K562 (cell line): ENCODE data around the gene CTSS. TPM values are rescaled to one million over a fixed set of nuclear protein-coding genes. Genes with fewer than 3 reads are reported as not detected.

ENCODE experiments used
- ATAC-seq: fragments of 200-7000 bp; cut with Tn5 transposase; 3 replicates; pipeline ENCODE4 v1.9.1; 2020; ENCODE audit warnings: moderate library complexity
- Bru-seq: library from RNA; stranded (reverse); fragments of 400-500 nt; gene quantifications from one replicate; lab custom pipeline; 2021; lab: Mats Ljungman, UMichigan
- BruChase-seq, 2 experiments: library from RNA; stranded (reverse); fragments of 400-500 nt; gene quantifications; one replicate each; lab custom pipeline; 2021; lab: Mats Ljungman, UMichigan
- BruUV-seq: library from RNA; stranded (reverse); fragments of 400-500 nt; replicated peaks from 2 replicates; lab custom pipeline; 2021; lab: Mats Ljungman, UMichigan
- CTCF ChIA-PET: fragments of 300-600 bp; formaldehyde crosslinking; extraction: SDS; loops from one replicate; lab custom pipeline; 2021; ENCODE audit warnings: low intra/inter-chr PET ratio; lab: Yijun Ruan, JAX
- POLR2A ChIA-PET: fragments of 300-600, 350-650 bp; sonication (Branson Sonifier 250); formaldehyde crosslinking; extraction: SDS; loops from one replicate; lab custom pipeline; 2021; ENCODE audit warnings: antibody characterized with exemption, inconsistent platforms; lab: Yijun Ruan, JAX
- DNase-seq, 4 experiments: peaks; one replicate each; pipeline versions ENCODE4 v3.0.0 to v3.0.0-alpha.2; 2011 to 2018; ENCODE audit warnings: low spot score in 3 of 4, mixed read lengths in 3 of 4; ENCODE audit errors: extremely low read depth in 1 of 4
- FAIRE-seq: peaks from 2 replicates; lab custom pipeline; 2011; peaks lifted over from hg19 to GRCh38; lab: Jason Lieb, UNC
- H2AFZ ChIP-seq: 2 replicates; pipeline ENCODE4 v1.6.0; 2011; ENCODE audit warnings: low read depth, low read length, control low read depth, inconsistent platforms
- H3K27ac ChIP-seq: fragments of 200-600 bp; 3 replicates; pipeline ENCODE4 v1.8.0; 2011; ENCODE audit warnings: low read depth, mild to moderate bottlenecking, control low read depth, inconsistent platforms, low read length, moderate library complexity, mixed read lengths; ENCODE audit errors: extremely low read depth
- H3K27me3 ChIP-seq, 2 experiments: fragments of 300-600 bp in 1 of 2; 2 replicates in 1 of 2; 3 replicates in 1 of 2; pipeline versions ENCODE4 v1.6.0 to v1.8.0; 2011; ENCODE audit warnings: inconsistent platforms in 2 of 2, low read length in 2 of 2, mild to moderate bottlenecking in 1 of 2, mixed read lengths in 1 of 2, moderate library complexity in 1 of 2; ENCODE audit not compliant: control insufficient read depth in 2 of 2, insufficient read depth in 2 of 2
- H3K36me3 ChIP-seq: fragments of 300-600 bp; 3 replicates; pipeline ENCODE4 v1.8.0; 2011; ENCODE audit warnings: mild to moderate bottlenecking, low read length, inconsistent platforms; ENCODE audit not compliant: control insufficient read depth, insufficient read depth
- H3K4me1 ChIP-seq, 2 experiments: fragments of 200-600 bp in 1 of 2; replicated peaks in 1 of 2; 2 replicates in 1 of 2; 3 replicates in 1 of 2; pipeline versions ENCODE4 v1.5.1 to v1.8.0; 2011; ENCODE audit warnings: inconsistent platforms in 2 of 2, low read length in 2 of 2, mild to moderate bottlenecking in 1 of 2, mixed read lengths in 1 of 2, moderate library complexity in 1 of 2; ENCODE audit not compliant: control insufficient read depth in 2 of 2, insufficient read depth in 2 of 2
- H3K4me2 ChIP-seq: 2 replicates; pipeline ENCODE4 v1.6.1; 2011; ENCODE audit warnings: low read length, control low read depth, inconsistent platforms, mixed read lengths; ENCODE audit not compliant: insufficient read depth
- H3K4me3 ChIP-seq: fragments of 200-600 bp; sonication (generic), shearing (Covaris generic); 2 replicates; pipeline ENCODE4 v1.5.1; 2016; ENCODE audit warnings: control low read depth, inconsistent platforms
- H3K79me2 ChIP-seq: fragments of 200-600 bp; 3 replicates; pipeline ENCODE4 v1.8.0; 2011; ENCODE audit warnings: low read length, inconsistent platforms; ENCODE audit not compliant: control insufficient read depth, insufficient read depth
- H3K9ac ChIP-seq, 2 experiments: 2 replicates each; pipeline versions ENCODE4 v1.6.0 to v1.6.1; 2011; ENCODE audit warnings: low read depth in 2 of 2, low read length in 2 of 2, control low read depth in 1 of 2, inconsistent platforms in 1 of 2, mild to moderate bottlenecking in 1 of 2, mixed read lengths in 1 of 2; ENCODE audit not compliant: insufficient read depth in 1 of 2
- H3K9me1 ChIP-seq: one replicate; pipeline ENCODE4 v1.6.0; 2011; ENCODE audit warnings: inconsistent platforms, mild to moderate bottlenecking, low read length, moderate library complexity; ENCODE audit not compliant: control insufficient read depth, insufficient read depth
- H3K9me3 ChIP-seq: replicated peaks from 2 replicates; pipeline ENCODE4 v1.5.1; 2011; ENCODE audit warnings: low read depth, low read length, inconsistent platforms; ENCODE audit not compliant: control insufficient read depth, insufficient read depth
- H4K20me1 ChIP-seq: replicated peaks from 2 replicates; pipeline ENCODE4 v1.6.1; 2011; ENCODE audit warnings: low read length, inconsistent platforms, mixed read lengths; ENCODE audit not compliant: control insufficient read depth, insufficient read depth
- MBD1 ChIP-seq: fragments of 250-450 bp; sonication (Bioruptor Pico); IDR thresholded peaks from 2 replicates; pipeline ENCODE4 v1.8.0; 2022; ENCODE audit warnings: inconsistent platforms
- REST ChIP-seq, 2 experiments: fragments of 450-650 bp; formaldehyde crosslinking in 1 of 2; IDR thresholded peaks; 2 replicates each; pipeline versions ENCODE4 v1.4.0 to v1.6.1; 2014 to 2020; ENCODE audit warnings: mild to moderate bottlenecking in 2 of 2, borderline replicate concordance in 1 of 2, low read depth in 1 of 2
- SRSF3 ChIP-seq: fragments of 200-400 bp; formaldehyde crosslinking; IDR thresholded peaks from 2 replicates; pipeline ENCODE4 v1.6.1; 2016; ENCODE audit warnings: mild to moderate bottlenecking, low read length, moderate library complexity; ENCODE audit not compliant: insufficient read depth
- ZNF12 ChIP-seq: sonication (generic); formaldehyde crosslinking; IDR thresholded peaks from 2 replicates; pipeline ENCODE4 v1.4.0; 2020; ENCODE audit warnings: mild to moderate bottlenecking, missing genetic modification reagents
- WGBS: fragments of 100-300 bp; shearing (Covaris generic); methylation state at CpG from one replicate; pipeline ENCODE4 v1.1.6; 2016; ENCODE audit warnings: low coverage, mixed read lengths; ENCODE audit not compliant: insufficient coverage; ENCODE audit errors: missing lambda C conversion rate; 5-methylcytosine and 5-hydroxymethylcytosine counted together
- in situ Hi-C: fragments of 300-500 bp; cut with MboI; formaldehyde crosslinking; loops from 4 replicates; pipeline ENCODE4 v1.15.0; 2018; ENCODE audit warnings: inconsistent platforms, mixed read lengths
- intact Hi-C: fragments of 100-400 bp; cut with micrococcal nuclease; formaldehyde crosslinking; loops from 2 replicates; pipeline ENCODE4 v1.14.2; 2022
- long read RNA-seq, 3 experiments: library from polyadenylated mRNA in 2 of 3; library from RNA in 1 of 3; unstranded in 2 of 3; stranded (forward) in 1 of 3; transcript quantifications; one replicate each; pipeline ENCODE4 v2.0.0, GENCODE V29; 2019 to 2022
- polyA minus RNA-seq, 3 experiments: library from RNA; depleted of rRNA, polyadenylated mRNA; stranded (reverse); fragments of >200 nt; gene quantifications; 2 replicates each; pipeline ENCODE4 v1.2.3, GENCODE V29; 2011
- polyA plus RNA-seq, 8 experiments: library from polyadenylated mRNA; depleted of rRNA in 4 of 8; stranded (reverse) in 5 of 8; unstranded in 3 of 8; fragments of >200 nt; fragmentation: Nextera tagmentation in 2 of 8; fragmentation: Illumina TruSeq in 1 of 8; extraction: Ambion mirVana in 2 of 8; extraction: Trizol in 1 of 8; gene quantifications; 2 replicates each; pipeline versions ENCODE4 v1.2.1 to v1.2.3, GENCODE V29; 2011 to 2014; ENCODE audit warnings: inconsistent platforms in 1 of 8, missing spikeins in 1 of 8
- total RNA-seq, 7 experiments: library from RNA; depleted of rRNA in 6 of 7; stranded (reverse); fragments of >200 nt in 6 of 7; fragmentation: Illumina TruSeq in 2 of 7; extraction: Trizol in 2 of 7; gene quantifications; 2 replicates each; pipeline versions ENCODE4 v1.2.1 to v1.2.3, GENCODE V29; 2011 to 2021; ENCODE audit warnings: low replicate concordance in 1 of 7

CTSS gene
- 5.0 and 8.1 TPM in 2 replicates for total RNA-seq (2011; cell fraction: chromatin; rRNA removed; ENCODE audit: low replicate concordance)
- total RNA-seq (2011; cell fraction: nucleolus; rRNA removed): 5.3 and 6.3 TPM in 2 replicates
- total RNA-seq (2011; cell fraction: nucleoplasm; rRNA removed): 3.4 and 10.4 TPM in 2 replicates
- total RNA-seq (2014; rRNA removed) (9.1 TPM in 2 replicates), total RNA-seq (2014; rRNA removed; fragmentation: Illumina TruSeq; extraction: Trizol) (16.8 and 17.7 TPM in 2 replicates), total RNA-seq (2015; rRNA removed; fragmentation: Illumina TruSeq; extraction: Trizol) (24.9 and 25.8 TPM in 2 replicates), total RNA-seq (2021) (10.2 and 10.3 TPM in 2 replicates), polyA plus RNA-seq (2011; rRNA removed) (12.5 and 31.4 TPM in 2 replicates), polyA plus RNA-seq (2014; fragmentation: Illumina TruSeq; extraction: Trizol) (9.0 and 11.2 TPM in 2 replicates), polyA plus RNA-seq (2014; fragmentation: Nextera tagmentation; extraction: Ambion mirVana) (10 to 100 TPM in 1 of 2 experiments, 1 to 10 TPM in 1; 8.6 to 11.6 TPM), polyA plus RNA-seq (2014; rRNA removed) (10.3 and 13.3 TPM in 2 replicates), polyA minus RNA-seq (2011; rRNA and poly(A)+ RNA removed) (13.4 and 52.0 TPM in 2 replicates), Bru-seq, nascent RNA (percentile 49 among the genes with signal in this experiment), BruChase-seq, experiment 1, labeled RNA remaining after a 2-hour chase (percentile 55 among the genes with signal in this experiment), BruChase-seq, experiment 2, labeled RNA remaining after a 6-hour chase (percentile 58 among the genes with signal in this experiment)
- polyA plus RNA-seq (2011; cell fraction: cytosol; rRNA removed): 1.5 and 17.3 TPM in 2 replicates
- 0.84 and 4.7 TPM in 2 replicates for polyA plus RNA-seq (2011; cell fraction: nucleus; rRNA removed)
- 13.6 and 43.2 TPM in 2 replicates for polyA plus RNA-seq (2012)
- polyA minus RNA-seq (2011; cell fraction: cytosol; rRNA and poly(A)+ RNA removed): 5.1 and 12.9 TPM in 2 replicates
- 0.54 and 5.8 TPM in 2 replicates for polyA minus RNA-seq (2011; cell fraction: nucleus; rRNA and poly(A)+ RNA removed)
- long read RNA-seq, experiment 1, full-length matches to known transcripts: 7 of 10 reads
- long read RNA-seq, experiment 1, partial matches to known transcripts: 0 of 10 reads
- long read RNA-seq, experiment 1, other reads (novel, unspliced or antisense): 3 of 10 reads
- long read RNA-seq, experiment 2, full-length matches to known transcripts: 4 of 6 reads
- long read RNA-seq, experiment 2, partial matches to known transcripts: 0 of 6 reads
- long read RNA-seq, experiment 2, other reads (novel, unspliced or antisense): 2 of 6 reads
- long read RNA-seq, experiment 3, full-length matches to known transcripts: 3 of 3 reads
- long read RNA-seq, experiment 3, partial matches to known transcripts: 0 of 3 reads
- long read RNA-seq, experiment 3, other reads (novel, unspliced or antisense): 0 of 3 reads

GRCh38 chr1:150765296-150765976, at the start of gene CTSS:
Gene CTSS (minus strand): TSS chr1:150765778. CDS start chr1:150764763, 1,015 bp downstream.
- Histone ChIP-seq H3K4me2 (peak within 1 kb of the TSS; percentile 56), H3K27ac (peak within 1 kb of the TSS; percentile 71), H3K9ac (peak within 1 kb of the TSS in 1 of 2 experiments; percentile 57; a peak in 3 of 4 replicates), H3K4me3 (peak within 1 kb of the TSS; percentile 16), H3K9me1 (no peaks in the 10 kb centered on the region), H4K20me1 (no peaks in the 10 kb centered on the region), H3K36me3 (no peaks in the 10 kb centered on the region), H3K4me1 (peaks cover 4 to 15% of the 10 kb centered on the region in 2 experiments; a peak in 4 of 5 replicates), H3K27me3 (no peaks in the 10 kb centered on the region), H3K79me2 (no peaks in the 10 kb centered on the region), H3K9me3 (no peaks in the 10 kb centered on the region), H2AFZ (peak within 1 kb of the TSS; percentile 96)
- CTCF ChIA-PET: no interaction called here
- TSS peak; percentile 71 for BruUV-seq
- ATAC-seq (peak; percentile 77), FAIRE-seq (peak; percentile 32), DNase-seq (peak in 1 of 4 experiments; percentile 35)
- 2% methylated on average over 4 of the region's 4 CpGs for WGBS
- intact Hi-C loops (no loop called here), in situ Hi-C loops (no loop called here)
- POLR2A ChIA-PET: interaction anchor here (1.0 to 1.8 kb wide), 3 partner anchors 22 to 204 kb away, joined by 4 to 5 read pairs (median 5); partner anchors contain the start of gene GOLPH3L
- TF ChIP-seq SRSF3: no peak
- TF ChIP-seq REST (IDR thresholded peaks at IDR 0.05; ENCODE audit: borderline replicate concordance): no peak
- no peak for TF ChIP-seq REST (CRISPR knock-in tag; IDR thresholded peaks at IDR 0.05; ENCODE audit: low read depth)
- no peak for TF ChIP-seq MBD1 (CRISPR knock-in tag)
- no peak for TF ChIP-seq ZNF12 (CRISPR knock-in tag)
